Measurements from ENCODE around the gene MEIOB. TPM values are rescaled to one million over a fixed set of nuclear protein-coding genes. Genes with fewer than 3 reads are reported as not detected.

Gene MEIOB
- total RNA-seq, 1 donor from 2014 or later, result not detected

- Mint-ChIP-seq H3K9me3 (no peaks in the 10 kb centered on the region), H3K4me1 (no peaks in the 10 kb centered on the region), H3K36me3 (ENCODE audit: low read depth) (no peaks in the 10 kb centered on the region), H3K27ac (ENCODE audit: unreplicated experiment) (no peak overlapping the region), H3K27me3 (ENCODE audit: low read depth) (no peaks in the 10 kb centered on the region), H3K4me3 (no peak overlapping the region)
- DNase-seq (ENCODE audit: low read depth, low spot score), result no peak
- no peak for TF ChIP-seq CTCF (conservative IDR thresholded peaks at IDR 0.05)
These were observed 55.3 kb downstream of the MEIOB start for GRCh38 chr16:1816396-1817275.

- Mint-ChIP-seq H3K36me3 (ENCODE audit: low read depth) (no peaks in the 10 kb centered on the region), H3K4me1 (no peaks in the 10 kb centered on the region), H3K27me3 (ENCODE audit: low read depth) (no peaks in the 10 kb centered on the region), H3K4me3 (no peak overlapping the region), H3K27ac (ENCODE audit: unreplicated experiment) (no peak overlapping the region), H3K9me3 (no peaks in the 10 kb centered on the region)
- TF ChIP-seq CTCF (conservative IDR thresholded peaks at IDR 0.05), result no peak
- no peak for DNase-seq (ENCODE audit: low read depth, low spot score)
These were observed 56.5 kb downstream of the MEIOB start for GRCh38 chr16:1815461-1815860.

- TF ChIP-seq CTCF (conservative IDR thresholded peaks at IDR 0.05), result peak; percentile 51
- Mint-ChIP-seq H3K9me3 (no peaks in the 10 kb centered on the region), H3K36me3 (ENCODE audit: low read depth) (peaks cover under 1% of the 10 kb centered on the region), H3K4me1 (no peaks in the 10 kb centered on the region), H3K27ac (ENCODE audit: unreplicated experiment) (no peak overlapping the region), H3K4me3 (no peak overlapping the region), H3K27me3 (ENCODE audit: low read depth) (no peaks in the 10 kb centered on the region)
- DNase-seq (ENCODE audit: low read depth, low spot score), result peak; percentile 32
These were observed 59.2 kb downstream of the MEIOB start for GRCh38 chr16:1812732-1813163.

- peaks cover 9% of the 10 kb centered on the region for H3K36me3 Mint-ChIP-seq (ENCODE audit: low read depth)
- H3K9me3 Mint-ChIP-seq, result no peaks in the 10 kb centered on the region
- H3K4me1 Mint-ChIP-seq, result no peaks in the 10 kb centered on the region
These were observed 61.4 kb downstream of the MEIOB start for GRCh38 chr16:1810536-1810935.

GRCh38 chr16:1810106-1810505 lies 61.9 kb downstream of the MEIOB start:
- no peak for DNase-seq (ENCODE audit: low read depth, low spot score)
- Mint-ChIP-seq H3K27ac (ENCODE audit: unreplicated experiment) (no peak overlapping the region), H3K36me3 (ENCODE audit: low read depth) (peaks cover 11% of the 10 kb centered on the region), H3K27me3 (ENCODE audit: low read depth) (no peaks in the 10 kb centered on the region), H3K4me1 (no peaks in the 10 kb centered on the region), H3K4me3 (no peak overlapping the region), H3K9me3 (no peaks in the 10 kb centered on the region)
- TF ChIP-seq CTCF (conservative IDR thresholded peaks at IDR 0.05), result no peak

More at GRCh38 chr16:1810536-1810935, 61.4 kb downstream of the MEIOB start:
- no peak for TF ChIP-seq CTCF (conservative IDR thresholded peaks at IDR 0.05)
- Mint-ChIP-seq H3K27me3 (ENCODE audit: low read depth) (no peaks in the 10 kb centered on the region), H3K27ac (ENCODE audit: unreplicated experiment) (no peak overlapping the region), H3K4me3 (no peak overlapping the region)
- no peak for DNase-seq (ENCODE audit: low read depth, low spot score)
